HG03108 (cell line): ENCODE results near the gene NDUFS6.
A peak's percentile ranks its signal among the peaks of the same experiment; 100 is the strongest.
"Not testable (repeated sequence)": the region's sequence is repeated elsewhere in the genome, so short reads cannot be mapped to it uniquely, and the experiment has no call there.

Experiments used
- ATAC-seq: cut with Tn5 transposase; IDR thresholded peaks from one replicate; pipeline ENCODE4 v1.9.1; 2021; ENCODE audit warnings: moderate library complexity; ENCODE audit not compliant: unreplicated experiment

Gene NDUFS6

GRCh38 chr5:1796371-1797102 lies 4.7 kb upstream of the NDUFS6 start:
- no peak for ATAC-seq

- ATAC-seq = no peak
These were observed 4.0 kb upstream of the NDUFS6 start for GRCh38 chr5:1797103-1797800.

GRCh38 chr5:1797855-1798254 lies 3.4 kb upstream of the NDUFS6 start:
- no peak for ATAC-seq

- not testable (repeated sequence) for ATAC-seq
These were observed 2.6 kb upstream of the NDUFS6 start for GRCh38 chr5:1798589-1798988.

- ATAC-seq = peak; percentile 25
These were observed 2.1 kb upstream of the NDUFS6 start for GRCh38 chr5:1799110-1799601.

- ATAC-seq = peak; percentile 42
These were observed 1.4 kb upstream of the NDUFS6 start, which contains the start of gene MRPL36 for GRCh38 chr5:1799602-1800471. Gene MRPL36, minus strand, starts transcription at chr5:1799837. Its CDS starts 902 bp downstream, at chr5:1798935.

GRCh38 chr5:1800472-1801221 lies 560 bp upstream of the NDUFS6 start:
- ATAC-seq = peak; percentile 24

- ATAC-seq = no peak
These were observed 724 bp downstream of the NDUFS6 start for GRCh38 chr5:1801967-1802295.

- no peak for ATAC-seq
These were observed 2.0 kb downstream of the NDUFS6 start for GRCh38 chr5:1803192-1803591.

- ATAC-seq = no peak
These were observed 2.9 kb downstream of the NDUFS6 start for GRCh38 chr5:1804001-1804690.

GRCh38 chr5:1805326-1805725 lies 4.1 kb downstream of the NDUFS6 start:
- ATAC-seq = no peak

- no peak for ATAC-seq
These were observed 4.5 kb downstream of the NDUFS6 start for GRCh38 chr5:1805736-1806135.

GRCh38 chr5:1806199-1806598 lies 5.0 kb downstream of the NDUFS6 start:
- no peak for ATAC-seq

- ATAC-seq = no peak
These were observed 5.8 kb downstream of the NDUFS6 start for GRCh38 chr5:1806974-1807373.

GRCh38 chr5:1807451-1808185 lies 6.4 kb downstream of the NDUFS6 start:
- no peak for ATAC-seq

- ATAC-seq = no peak
These were observed 7.2 kb downstream of the NDUFS6 start for GRCh38 chr5:1808439-1808838.

GRCh38 chr5:1809416-1810035 lies 8.3 kb downstream of the NDUFS6 start:
- ATAC-seq = no peak

GRCh38 chr5:1810581-1811101 lies 9.4 kb downstream of the NDUFS6 start:
- ATAC-seq = no peak
